Measurements from ENCODE around the gene MAD2L1BP.

DNA sequence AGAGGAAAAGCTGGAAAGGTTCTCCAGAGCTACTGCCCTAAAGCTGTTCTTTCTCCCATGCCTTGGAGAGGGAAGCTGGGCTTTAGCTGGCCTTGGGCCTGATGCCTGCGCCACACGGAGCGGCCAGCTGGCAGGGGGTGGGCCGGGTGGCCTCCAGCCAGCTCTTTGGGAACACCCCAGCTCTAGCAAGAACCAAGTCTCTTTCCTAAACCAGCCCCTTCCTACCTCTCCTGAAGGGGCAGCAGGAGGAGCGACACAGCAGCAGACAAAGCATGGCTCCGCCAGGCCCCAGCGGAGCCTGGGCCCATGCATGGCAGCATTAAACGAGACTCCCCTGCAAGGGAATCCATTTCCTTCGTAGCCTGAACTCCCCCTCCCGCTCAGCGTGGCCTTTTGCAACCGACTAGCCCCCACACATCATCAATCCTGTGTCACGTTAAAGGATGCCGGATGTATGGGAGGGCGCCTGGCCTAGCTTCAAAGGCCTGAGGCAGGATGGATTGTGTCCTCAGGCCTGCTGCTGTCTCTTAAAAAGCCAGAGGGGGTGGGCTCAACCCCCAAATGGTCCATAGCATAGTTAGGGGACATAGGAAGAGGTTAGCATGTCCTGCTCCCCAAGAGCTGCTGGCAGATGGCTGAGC, 37.9 kb downstream of the MAD2L1BP start:
- TF ChIP-seq, protein P1, sequence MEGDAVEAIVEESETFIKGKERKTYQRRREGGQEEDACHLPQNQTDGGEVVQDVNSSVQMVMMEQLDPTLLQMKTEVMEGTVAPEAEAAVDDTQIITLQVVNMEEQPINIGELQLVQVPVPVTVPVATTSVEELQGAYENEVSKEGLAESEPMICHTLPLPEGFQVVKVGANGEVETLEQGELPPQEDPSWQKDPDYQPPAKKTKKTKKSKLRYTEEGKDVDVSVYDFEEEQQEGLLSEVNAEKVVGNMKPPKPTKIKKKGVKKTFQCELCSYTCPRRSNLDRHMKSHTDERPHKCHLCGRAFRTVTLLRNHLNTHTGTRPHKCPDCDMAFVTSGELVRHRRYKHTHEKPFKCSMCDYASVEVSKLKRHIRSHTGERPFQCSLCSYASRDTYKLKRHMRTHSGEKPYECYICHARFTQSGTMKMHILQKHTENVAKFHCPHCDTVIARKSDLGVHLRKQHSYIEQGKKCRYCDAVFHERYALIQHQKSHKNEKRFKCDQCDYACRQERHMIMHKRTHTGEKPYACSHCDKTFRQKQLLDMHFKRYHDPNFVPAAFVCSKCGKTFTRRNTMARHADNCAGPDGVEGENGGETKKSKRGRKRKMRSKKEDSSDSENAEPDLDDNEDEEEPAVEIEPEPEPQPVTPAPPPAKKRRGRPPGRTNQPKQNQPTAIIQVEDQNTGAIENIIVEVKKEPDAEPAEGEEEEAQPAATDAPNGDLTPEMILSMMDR (IDR thresholded peaks at IDR 0.05 in 2 of 3, conservative IDR thresholded peaks at IDR 0.05 in 1 of 3; ENCODE audit: borderline replicate concordance in 1 of 3, insufficient read depth in 1 of 3, low read depth in 2 of 3, low read length in 2 of 3): no peak
- TF ChIP-seq POLR2A (IDR thresholded peaks at IDR 0.05; ENCODE audit: borderline replicate concordance, extremely low read depth, insufficient read depth, insufficient read length) (no peak), SIN3A (IDR thresholded peaks at IDR 0.05; ENCODE audit: low read depth) (no peak), EZH2 (IDR thresholded peaks at IDR 0.05) (no peak), ZFX (IDR thresholded peaks at IDR 0.05) (no peak), SP1 (IDR thresholded peaks at IDR 0.05; ENCODE audit: low read depth) (no peak), ATF3 (IDR thresholded peaks at IDR 0.05) (no peak), EZH2phosphoT487 (IDR thresholded peaks at IDR 0.05; ENCODE audit: borderline replicate concordance) (no peak), SRF (IDR thresholded peaks at IDR 0.05; ENCODE audit: low read depth) (no peak), JUND (IDR thresholded peaks at IDR 0.05) (no peak)
- TF ChIP-seq, protein P2, sequence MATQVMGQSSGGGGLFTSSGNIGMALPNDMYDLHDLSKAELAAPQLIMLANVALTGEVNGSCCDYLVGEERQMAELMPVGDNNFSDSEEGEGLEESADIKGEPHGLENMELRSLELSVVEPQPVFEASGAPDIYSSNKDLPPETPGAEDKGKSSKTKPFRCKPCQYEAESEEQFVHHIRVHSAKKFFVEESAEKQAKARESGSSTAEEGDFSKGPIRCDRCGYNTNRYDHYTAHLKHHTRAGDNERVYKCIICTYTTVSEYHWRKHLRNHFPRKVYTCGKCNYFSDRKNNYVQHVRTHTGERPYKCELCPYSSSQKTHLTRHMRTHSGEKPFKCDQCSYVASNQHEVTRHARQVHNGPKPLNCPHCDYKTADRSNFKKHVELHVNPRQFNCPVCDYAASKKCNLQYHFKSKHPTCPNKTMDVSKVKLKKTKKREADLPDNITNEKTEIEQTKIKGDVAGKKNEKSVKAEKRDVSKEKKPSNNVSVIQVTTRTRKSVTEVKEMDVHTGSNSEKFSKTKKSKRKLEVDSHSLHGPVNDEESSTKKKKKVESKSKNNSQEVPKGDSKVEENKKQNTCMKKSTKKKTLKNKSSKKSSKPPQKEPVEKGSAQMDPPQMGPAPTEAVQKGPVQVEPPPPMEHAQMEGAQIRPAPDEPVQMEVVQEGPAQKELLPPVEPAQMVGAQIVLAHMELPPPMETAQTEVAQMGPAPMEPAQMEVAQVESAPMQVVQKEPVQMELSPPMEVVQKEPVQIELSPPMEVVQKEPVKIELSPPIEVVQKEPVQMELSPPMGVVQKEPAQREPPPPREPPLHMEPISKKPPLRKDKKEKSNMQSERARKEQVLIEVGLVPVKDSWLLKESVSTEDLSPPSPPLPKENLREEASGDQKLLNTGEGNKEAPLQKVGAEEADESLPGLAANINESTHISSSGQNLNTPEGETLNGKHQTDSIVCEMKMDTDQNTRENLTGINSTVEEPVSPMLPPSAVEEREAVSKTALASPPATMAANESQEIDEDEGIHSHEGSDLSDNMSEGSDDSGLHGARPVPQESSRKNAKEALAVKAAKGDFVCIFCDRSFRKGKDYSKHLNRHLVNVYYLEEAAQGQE (IDR thresholded peaks at IDR 0.05; ENCODE audit: low read depth): no peak
